Hippocampal formation (tissue), 2 donors: ENCODE data around the gene CIDEB.
"Not testable (repeated sequence)": the region's sequence is repeated elsewhere in the genome, so short reads cannot be mapped to it uniquely, and the experiment has no call there.

Source experiments
- DNase-seq, 2 donors: peaks; one replicate each; lab custom pipeline; 2025; lab: John Stamatoyannopoulos, UW

Gene CIDEB

GRCh38 chr14:24332268-24332993 lies 24.7 kb upstream of the CIDEB start:
- DNase-seq: peak; percentile 32 to 47

- DNase-seq: no peak
These were observed 24.0 kb upstream of the CIDEB start for GRCh38 chr14:24331731-24332267.

- DNase-seq: no peak
These were observed 23.3 kb upstream of the CIDEB start for GRCh38 chr14:24330973-24331674.

DNA sequence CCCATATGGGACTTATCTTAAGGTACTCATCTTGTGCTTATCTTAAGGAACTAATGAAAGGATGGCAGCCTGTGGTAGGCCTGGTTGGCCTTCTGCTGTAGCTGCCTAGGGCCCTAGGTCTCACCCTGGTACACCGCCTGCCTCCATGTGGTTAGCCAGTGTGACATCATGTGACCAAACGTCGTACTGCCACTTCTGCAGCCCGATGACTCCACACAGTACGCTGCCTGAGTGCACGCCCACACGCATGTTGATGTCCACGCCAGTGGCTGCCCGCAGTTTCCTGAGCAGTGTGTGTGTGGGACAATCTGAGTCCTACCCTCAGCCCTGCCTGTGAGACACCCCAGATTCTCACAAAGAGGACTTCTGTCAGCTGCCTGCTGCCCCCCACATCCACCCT lies 22.0 kb upstream of the CIDEB start:
- no peak for DNase-seq

DNA sequence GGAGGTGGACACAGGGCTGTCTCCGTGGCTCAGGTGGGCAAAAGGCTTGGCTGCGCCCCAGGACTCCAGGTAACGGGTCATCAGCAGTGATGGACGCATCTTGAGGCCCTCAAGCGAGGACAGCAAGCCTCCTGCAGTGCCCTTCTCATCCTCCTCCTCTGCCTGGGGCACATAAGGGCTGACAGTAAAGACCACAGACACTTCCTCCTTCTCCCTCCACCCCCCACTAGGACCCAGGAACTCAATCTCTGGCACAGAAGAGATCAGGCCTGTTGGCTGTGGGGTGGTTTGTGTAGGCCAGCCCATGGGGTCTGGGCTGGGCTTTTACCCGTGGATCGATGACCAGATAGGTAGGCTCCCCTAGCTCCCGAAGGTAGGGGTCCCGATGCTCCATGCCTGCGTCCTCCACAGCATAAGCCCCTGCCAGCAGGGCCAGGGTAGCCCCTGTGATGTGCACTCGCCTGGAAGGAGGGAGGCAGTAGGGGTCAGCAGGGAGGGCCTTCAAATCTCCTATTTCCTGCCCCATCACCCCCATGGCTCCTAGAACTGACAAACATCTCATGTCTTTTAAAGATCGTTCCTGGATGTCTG lies 21.4 kb upstream of the CIDEB start:
- no peak for DNase-seq

DNA sequence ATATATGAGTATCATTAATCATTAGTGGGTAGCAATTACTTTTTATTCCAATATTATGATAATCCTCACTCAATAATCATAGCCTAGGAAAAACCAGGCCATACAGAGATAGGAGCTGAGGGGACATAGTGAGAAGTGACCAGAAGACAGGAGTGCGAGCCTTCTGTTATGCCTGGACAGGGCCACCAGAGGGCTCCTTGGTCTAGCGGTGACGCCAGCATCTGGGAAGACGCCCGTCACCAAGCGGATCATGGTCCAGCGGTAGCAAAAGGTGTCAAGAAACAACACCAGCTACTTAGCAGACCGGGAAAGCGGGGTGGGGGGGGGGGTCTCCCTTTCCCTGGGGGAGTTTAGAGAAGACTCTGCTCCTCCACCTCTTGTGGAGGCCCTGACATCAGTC lies 20.1 kb upstream of the CIDEB start:
- DNase-seq: not testable (repeated sequence)

GRCh38 chr14:24327303-24327702 lies 19.5 kb upstream of the CIDEB start:
- DNase-seq: no peak

GRCh38 chr14:24325963-24326362 lies 18.2 kb upstream of the CIDEB start:
- no peak for DNase-seq

- no peak for DNase-seq
These were observed 17.3 kb upstream of the CIDEB start for GRCh38 chr14:24325041-24325530.

DNA sequence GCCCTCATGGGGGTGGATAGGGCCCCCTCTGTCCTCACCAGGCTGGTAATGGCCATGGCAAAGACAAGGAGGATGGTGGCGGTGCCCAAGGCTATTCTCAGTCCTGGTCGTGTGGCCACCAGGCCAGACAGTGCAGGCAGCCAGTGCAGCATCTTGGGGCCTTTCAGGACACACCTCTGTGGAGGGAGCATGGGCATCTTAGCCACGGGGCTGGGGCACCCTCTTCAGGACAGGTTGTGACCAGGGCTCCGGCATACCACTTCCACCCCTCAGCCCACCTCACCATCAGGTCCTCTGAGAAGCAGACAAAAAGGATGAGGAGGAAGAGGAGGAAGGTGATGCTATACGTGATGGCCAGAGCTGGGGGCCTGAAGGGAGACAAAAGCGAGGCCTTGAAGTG lies 16.2 kb upstream of the CIDEB start:
- DNase-seq: no peak

GRCh38 chr14:24323341-24323740 lies 15.6 kb upstream of the CIDEB start:
- DNase-seq: no peak

DNA sequence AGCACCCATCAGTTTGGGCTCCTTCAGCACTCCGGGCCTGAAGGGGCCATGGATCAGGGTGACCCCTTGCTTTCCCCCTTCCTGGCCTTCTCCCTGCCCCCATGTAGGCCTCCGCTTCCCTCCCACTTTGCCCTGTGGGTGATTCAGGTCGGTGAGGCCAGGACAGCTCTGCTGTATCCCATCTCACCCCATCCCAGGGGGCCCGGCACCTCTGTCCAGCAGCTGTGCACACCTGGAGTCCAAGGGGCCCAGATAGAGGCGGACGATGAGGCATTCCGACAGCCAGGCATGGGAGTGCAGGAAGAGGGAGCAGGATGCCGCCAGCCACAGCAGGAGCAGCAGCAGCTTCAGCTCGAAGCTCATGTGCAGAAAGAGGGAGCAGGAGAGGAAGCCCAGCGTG lies 14.9 kb upstream of the CIDEB start:
- no peak for DNase-seq

GRCh38 chr14:24321212-24321975 lies 13.6 kb upstream of the CIDEB start:
- no peak for DNase-seq

DNA sequence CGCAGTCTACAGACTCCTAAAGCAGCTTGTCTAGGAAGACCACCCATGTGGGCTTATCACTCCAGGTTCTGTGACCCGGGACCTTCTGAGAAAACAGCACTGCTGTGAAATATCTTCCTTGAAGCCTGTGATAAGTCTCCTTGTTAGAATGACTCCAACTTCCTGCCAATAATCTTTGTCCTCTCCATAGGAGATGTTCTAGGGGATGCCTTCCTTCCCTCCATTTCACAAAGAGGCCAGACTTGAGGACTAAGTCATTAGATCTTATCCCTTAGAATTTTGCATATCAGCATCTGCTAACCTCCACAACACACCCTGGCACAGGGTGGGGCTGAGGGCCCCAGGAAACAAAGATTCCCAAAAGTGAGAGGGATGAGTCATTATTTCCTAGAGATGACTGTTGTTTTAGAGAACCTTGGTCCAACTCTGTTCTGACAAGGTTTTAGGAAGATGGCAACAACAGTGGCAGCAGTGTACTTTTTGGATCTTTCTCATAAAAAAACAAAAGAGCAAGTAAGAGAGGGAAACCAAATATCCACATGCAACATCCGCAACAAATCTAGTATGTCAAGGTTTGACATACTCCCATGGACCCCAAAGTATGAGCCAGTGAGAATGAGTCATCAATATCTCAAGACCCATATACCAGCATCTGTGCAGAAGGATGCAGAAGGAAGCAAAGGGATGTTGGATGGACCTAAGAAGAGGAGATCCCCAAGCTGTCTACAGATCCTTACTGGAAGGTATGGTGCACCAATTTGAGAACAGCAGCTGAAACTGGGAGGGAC lies 9.6 kb upstream of the CIDEB start:
- no peak for DNase-seq

DNA sequence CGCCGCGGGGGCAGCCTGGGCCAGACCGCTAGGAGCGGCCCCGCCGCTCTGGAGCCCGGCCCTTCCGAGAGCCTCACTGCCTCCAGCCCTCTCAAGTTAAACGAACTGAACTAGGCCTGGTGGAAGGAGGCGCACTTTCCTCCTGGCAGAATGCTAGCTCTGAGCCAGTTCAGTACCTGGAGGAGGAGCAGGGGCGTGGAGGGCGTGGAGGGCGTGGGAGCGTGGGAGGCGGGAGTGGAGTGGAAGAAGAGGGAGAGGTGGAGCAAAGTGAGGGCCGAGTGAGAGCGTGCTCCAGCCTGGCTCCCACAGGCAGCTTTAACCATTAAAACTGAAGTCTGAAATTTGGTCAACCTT lies 8.8 kb upstream of the CIDEB start:
- DNase-seq: no peak

- no peak for DNase-seq
These were observed 8.2 kb upstream of the CIDEB start for GRCh38 chr14:24315807-24316596.

DNA sequence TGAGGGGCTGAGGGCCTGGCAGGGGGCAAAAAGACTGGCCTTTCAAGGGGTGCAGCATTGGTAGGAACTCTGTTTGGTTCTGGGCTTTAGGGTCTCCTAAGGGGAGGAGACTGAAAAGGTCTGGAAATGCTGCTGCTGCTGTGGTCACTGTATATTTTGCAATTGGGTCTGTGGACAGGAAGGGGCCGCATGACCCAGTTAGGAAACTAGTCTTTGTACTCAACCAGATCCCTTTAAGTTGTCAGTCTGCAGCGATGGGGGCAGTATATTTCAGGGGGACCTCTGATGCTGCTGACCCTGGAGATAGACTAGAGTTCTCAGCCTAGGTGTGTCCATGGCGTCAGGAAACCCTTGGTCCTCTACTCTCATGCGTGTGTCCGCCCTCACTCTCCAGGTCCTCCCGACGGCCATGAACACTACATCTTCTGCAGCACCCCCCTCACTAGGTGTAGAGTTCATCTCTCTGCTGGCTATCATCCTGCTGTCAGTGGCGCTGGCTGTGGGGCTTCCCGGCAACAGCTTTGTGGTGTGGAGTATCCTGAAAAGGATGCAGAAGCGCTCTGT lies 7.5 kb upstream of the CIDEB start:
- DNase-seq: no peak

DNA sequence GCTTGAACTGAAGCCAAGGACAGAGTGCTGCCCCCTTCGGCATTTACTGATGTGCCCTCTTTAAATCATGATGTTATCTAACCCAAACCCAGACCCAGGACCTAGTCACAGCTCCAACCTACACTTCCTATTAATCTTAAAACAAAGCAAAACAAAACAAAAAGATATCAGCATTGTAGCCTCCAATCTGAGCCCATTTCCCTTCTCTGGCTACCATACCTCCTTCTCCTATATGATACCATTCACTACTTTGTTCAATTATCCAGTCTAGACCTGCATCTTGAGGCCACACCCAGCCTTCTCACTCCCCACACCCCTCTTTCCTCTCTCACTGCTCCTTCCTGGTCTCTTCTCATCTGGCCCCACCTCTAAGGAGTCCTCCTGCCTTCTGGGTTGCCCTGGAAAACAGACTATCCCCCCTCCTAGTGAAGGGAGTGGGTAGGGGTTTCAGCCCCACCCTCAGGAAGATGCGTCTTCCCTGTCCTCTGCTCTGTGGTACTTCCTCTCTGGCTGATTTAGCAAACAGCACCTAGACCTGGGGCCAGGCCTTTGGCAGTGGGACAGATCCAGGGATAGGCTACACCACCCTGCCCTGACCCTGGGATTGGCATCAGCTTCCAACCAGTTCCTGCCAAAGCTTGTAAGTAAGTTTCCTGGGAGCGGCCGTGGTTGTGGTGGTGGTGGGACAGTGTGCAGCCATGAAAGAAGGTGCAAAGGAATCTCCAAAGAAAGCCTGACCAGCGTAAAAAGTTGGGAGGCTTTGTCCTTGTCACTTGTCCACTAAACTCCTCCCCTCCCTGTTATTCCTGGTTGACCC lies 6.8 kb upstream of the CIDEB start:
- no peak for DNase-seq

- DNase-seq: no peak
These were observed 6.1 kb upstream of the CIDEB start for GRCh38 chr14:24313913-24314312.
